H1 (cell line): ENCODE data around the gene AGAP1. TPM values are rescaled to one million over a fixed set of nuclear protein-coding genes. Genes with fewer than 3 reads are reported as not detected.

Experiments used
- CTCF ChIA-PET: fragments of 300-600 bp; sonication (Branson Sonifier 250); formaldehyde crosslinking; loops from one replicate; lab custom pipeline; 2021; ENCODE audit not compliant: partially characterized antibody; lab: Charles Lee
- POLR2A ChIA-PET: fragments of 300-600 bp; sonication (Branson Sonifier 250); formaldehyde crosslinking; loops from one replicate; lab custom pipeline; 2021; ENCODE audit warnings: inconsistent platforms; ENCODE audit not compliant: partially characterized antibody; lab: Charles Lee
- DNase-seq, 2 experiments: peaks; one replicate each; pipeline versions ENCODE4 v3.0.0 to v3.0.0-alpha.2; 2010 to 2022; ENCODE audit warnings: low spot score in 2 of 2, low read depth in 1 of 2, mixed read lengths in 1 of 2
- FAIRE-seq: peaks from 2 replicates; lab custom pipeline; 2011; peaks lifted over from hg19 to GRCh38; lab: Jason Lieb, UNC
- H2AFZ ChIP-seq: 2 replicates; pipeline ENCODE4 v1.8.1; 2012; ENCODE audit warnings: low read length, inconsistent platforms
- H2AK5ac ChIP-seq: 2 replicates; pipeline ENCODE4 v1.6.1; 2013; ENCODE audit warnings: low read depth, low read length
- H2BK120ac ChIP-seq: replicated peaks from 2 replicates; pipeline ENCODE3; 2013; ENCODE audit warnings: low read depth, low read length, inconsistent platforms
- H2BK12ac ChIP-seq: 2 replicates; pipeline ENCODE4 v1.6.1; 2013; ENCODE audit warnings: low read depth, low read length
- H2BK15ac ChIP-seq: 2 replicates; pipeline ENCODE4 v1.6.1; 2013; ENCODE audit warnings: low read length
- H2BK20ac ChIP-seq: 2 replicates; pipeline ENCODE4 v1.6.1; 2013; ENCODE audit warnings: low read length
- H2BK5ac ChIP-seq: 2 replicates; pipeline ENCODE4 v1.6.1; 2013; ENCODE audit warnings: low read depth, low read length
- H3K14ac ChIP-seq: 2 replicates; pipeline ENCODE4 v1.6.1; 2013; ENCODE audit warnings: inconsistent platforms; ENCODE audit not compliant: insufficient read length
- H3K18ac ChIP-seq: 2 replicates; pipeline ENCODE4 v1.6.1; 2013; ENCODE audit warnings: low read length; ENCODE audit errors: extremely low read depth
- H3K23ac ChIP-seq: 2 replicates; pipeline ENCODE4 v1.6.1; 2013; ENCODE audit warnings: inconsistent platforms; ENCODE audit not compliant: insufficient read length
- H3K23me2 ChIP-seq: 2 replicates; pipeline ENCODE4 v1.6.1; 2013; ENCODE audit warnings: low read depth, low read length
- H3K27ac ChIP-seq: 2 replicates; pipeline ENCODE4 v1.6.1; 2011; ENCODE audit warnings: low read depth, low read length, inconsistent platforms
- H3K27me3 ChIP-seq, 4 experiments: replicated peaks in 1 of 4; 1 replicate in 1 of 4; 2 replicates in 3 of 4; pipeline versions ENCODE4 v1.6.1 to v1.8.1; 2011 to 2013; ENCODE audit warnings: low read length in 3 of 4, mild to moderate bottlenecking in 3 of 4, inconsistent platforms in 2 of 4, mixed read lengths in 2 of 4, moderate library complexity in 1 of 4; ENCODE audit not compliant: control insufficient read depth in 3 of 4, insufficient read depth in 3 of 4; ENCODE audit errors: extremely low read depth in 1 of 4
- H3K36me3 ChIP-seq, 4 experiments: 2 replicates each; pipeline versions ENCODE4 v1.6.1 to v1.8.1; 2011 to 2013; ENCODE audit warnings: mild to moderate bottlenecking in 4 of 4, low read length in 3 of 4, moderate library complexity in 2 of 4, control low read depth in 1 of 4, inconsistent platforms in 1 of 4; ENCODE audit not compliant: insufficient read depth in 4 of 4, control insufficient read depth in 2 of 4
- H3K4ac ChIP-seq: replicated peaks from 2 replicates; pipeline ENCODE3; 2013; ENCODE audit warnings: low read length, low read depth, mixed read lengths, inconsistent platforms; ENCODE audit not compliant: insufficient read length
- H3K4me1 ChIP-seq, 4 experiments: replicated peaks in 1 of 4; 1 replicate in 1 of 4; 2 replicates in 3 of 4; pipeline versions ENCODE4 v1.6.1 to v1.8.1; 2011 to 2013; ENCODE audit warnings: low read length in 3 of 4, inconsistent platforms in 2 of 4, mixed read lengths in 1 of 4; ENCODE audit not compliant: insufficient read depth in 4 of 4, control insufficient read depth in 3 of 4
- H3K4me2 ChIP-seq, 2 experiments: 2 replicates each; pipeline versions ENCODE4 v1.6.1 to v1.8.1; 2011 to 2013; ENCODE audit warnings: low read depth in 2 of 2, low read length in 2 of 2, control low read depth in 1 of 2, inconsistent platforms in 1 of 2, mild to moderate bottlenecking in 1 of 2; ENCODE audit not compliant: insufficient read depth in 1 of 2
- H3K4me3 ChIP-seq, 4 experiments: fragments of 200-600, 300-600 bp in 1 of 4; sonication (generic), shearing (Covaris generic), sonication (Bioruptor Twin) in 1 of 4; 2 replicates each; pipeline versions ENCODE4 v1.5.1 to v1.8.1; 2011 to 2016; ENCODE audit warnings: low read length in 4 of 4, low read depth in 3 of 4, control low read depth in 2 of 4, inconsistent platforms in 2 of 4, mild to moderate bottlenecking in 2 of 4, mixed read lengths in 1 of 4, moderate library complexity in 1 of 4; ENCODE audit not compliant: insufficient read depth in 2 of 4; ENCODE audit errors: extremely low read depth in 1 of 4
- H3K56ac ChIP-seq: replicated peaks from 2 replicates; pipeline ENCODE3; 2013; ENCODE audit warnings: low read depth, mild to moderate bottlenecking, mixed read lengths, low read length, inconsistent platforms; ENCODE audit not compliant: insufficient read length
- H3K79me1 ChIP-seq: 2 replicates; pipeline ENCODE4 v1.6.1; 2013; ENCODE audit warnings: low read depth, low read length, control low read depth
- H3K79me2 ChIP-seq, 2 experiments: 2 replicates each; pipeline versions ENCODE4 v1.6.1 to v1.8.1; 2012 to 2013; ENCODE audit warnings: low read length in 2 of 2, mild to moderate bottlenecking in 2 of 2, inconsistent platforms in 1 of 2; ENCODE audit not compliant: insufficient read depth in 2 of 2, control insufficient read depth in 1 of 2
- H3K9ac ChIP-seq, 4 experiments: replicated peaks in 1 of 4; 1 replicate in 1 of 4; 2 replicates in 3 of 4; pipeline versions ENCODE4 v1.6.1 to v1.8.1; 2011 to 2013; ENCODE audit warnings: low read depth in 3 of 4, low read length in 3 of 4, control low read depth in 2 of 4, mild to moderate bottlenecking in 2 of 4, moderate library complexity in 2 of 4, inconsistent platforms in 1 of 4; ENCODE audit errors: extremely low read depth in 1 of 4
- H3K9me3 ChIP-seq, 2 experiments: 2 replicates each; pipeline versions ENCODE4 v1.6.1 to v1.8.1; 2012 to 2013; ENCODE audit warnings: mild to moderate bottlenecking in 2 of 2, moderate library complexity in 2 of 2, control low read depth in 1 of 2, inconsistent platforms in 1 of 2, low read depth in 1 of 2, low read length in 1 of 2, mixed read lengths in 1 of 2; ENCODE audit not compliant: insufficient read depth in 2 of 2
- H4K20me1 ChIP-seq, 2 experiments: replicated peaks in 1 of 2; 2 replicates each; pipeline versions ENCODE3 to v1.8.1; 2011 to 2013; ENCODE audit warnings: inconsistent platforms in 2 of 2, low read length in 2 of 2, mild to moderate bottlenecking in 1 of 2; ENCODE audit not compliant: insufficient read depth in 2 of 2, control insufficient read depth in 1 of 2
- H4K5ac ChIP-seq: 2 replicates; pipeline ENCODE4 v1.6.1; 2013; ENCODE audit warnings: low read length, low read depth, mixed read lengths, inconsistent platforms; ENCODE audit not compliant: insufficient read length
- H4K8ac ChIP-seq: 2 replicates; pipeline ENCODE4 v1.8.0; 2013; ENCODE audit warnings: mild to moderate bottlenecking, moderate library complexity, low read length, inconsistent platforms; ENCODE audit not compliant: insufficient read depth; ENCODE audit errors: extremely low read depth
- H4K91ac ChIP-seq: replicated peaks from 2 replicates; pipeline ENCODE3; 2013; ENCODE audit warnings: low read length, mixed read lengths, inconsistent platforms; ENCODE audit not compliant: insufficient read length
- BACH1 ChIP-seq: IDR thresholded peaks from 2 replicates; pipeline ENCODE4 v1.6.1; 2012; ENCODE audit warnings: low read length, improper control_type of control experiment
- EP300 ChIP-seq, 2 experiments: IDR thresholded peaks; 1 replicate in 1 of 2; 2 replicates in 1 of 2; pipeline ENCODE4 v1.6.1; 2011 to 2012; ENCODE audit warnings: low read depth in 2 of 2, low read length in 2 of 2, mild to moderate bottlenecking in 2 of 2, borderline replicate concordance in 1 of 2, inconsistent platforms in 1 of 2, moderate library complexity in 1 of 2
- FOSL1 ChIP-seq: IDR thresholded peaks from 2 replicates; pipeline ENCODE4 v1.6.1; 2011; ENCODE audit warnings: mild to moderate bottlenecking, low read depth, low read length, moderate library complexity; ENCODE audit not compliant: insufficient read depth
- SUZ12 ChIP-seq: fragments of 200-600 bp; sonication (generic); IDR thresholded peaks from 2 replicates; pipeline ENCODE4 v1.6.1; 2012; ENCODE audit warnings: mild to moderate bottlenecking, inconsistent platforms, low read length, moderate library complexity, mixed read lengths
- TAF1 ChIP-seq: IDR thresholded peaks from 2 replicates; pipeline ENCODE4 v1.6.1; 2011; ENCODE audit warnings: mild to moderate bottlenecking, low read depth, low read length
- TEAD4 ChIP-seq: IDR thresholded peaks from 2 replicates; pipeline ENCODE4 v1.6.1; 2012; ENCODE audit warnings: low read depth, low read length, inconsistent platforms, mixed read lengths
- WGBS, 2 experiments: shearing (Covaris generic) in 1 of 2; methylation state at CpG; one replicate each; pipeline versions ENCODE4 v1.1.6 to v1.1.7; 2013 to 2015; ENCODE audit warnings: low lambda C conversion rate in 2 of 2, mixed read lengths in 2 of 2, inconsistent platforms in 1 of 2, low coverage in 1 of 2, missing lambda C conversion rate in 1 of 2; ENCODE audit not compliant: insufficient replicate concordance in 2 of 2, insufficient coverage in 1 of 2, insufficient read length in 1 of 2; ENCODE audit errors: extremely low coverage in 1 of 2, missing lambda C conversion rate in 1 of 2; 5-methylcytosine and 5-hydroxymethylcytosine counted together
- polyA plus RNA-seq, 7 experiments: library from polyadenylated mRNA; depleted of rRNA in 3 of 7; stranded (reverse) in 5 of 7; unstranded in 2 of 7; fragments of >200 nt in 5 of 7; fragments of 200-250 nt in 2 of 7; gene quantifications; 1 replicate in 5 of 7; 2 replicates in 1 of 7; 4 replicates in 1 of 7; pipeline versions ENCODE4 v1.2.1 to v1.2.3, GENCODE V29; 2011 to 2013; ENCODE audit warnings: missing spikeins in 2 of 7, mixed read lengths in 2 of 7
- total RNA-seq: library from RNA; stranded (reverse); fragmentation: NEBNext Ultra II Directional; extraction: Animal tissue kit (Norgen Biotek cat#: 25700); gene quantifications from 2 replicates; pipeline ENCODE4 v1.2.1, GENCODE V29; 2021
- TF ChIP-seq, protein P1 (sequence below): IDR thresholded peaks from 2 replicates; pipeline ENCODE4 v1.6.1; 2012; ENCODE audit warnings: inconsistent platforms
- TF ChIP-seq, protein P2 (sequence below), 3 experiments: IDR thresholded peaks; 1 replicate in 2 of 3; 2 replicates in 1 of 3; pipeline versions ENCODE4 v1.5.1 to v1.6.1; 2011; ENCODE audit warnings: low read length in 3 of 3, mild to moderate bottlenecking in 3 of 3, inconsistent platforms in 2 of 3, low read depth in 1 of 3, moderate library complexity in 1 of 3; ENCODE audit not compliant: insufficient read depth in 1 of 3; ENCODE audit errors: control extremely low read depth in 1 of 3

Gene AGAP1
- total and polyA plus RNA-seq, 2 of the 8 experiments (the other 6 are each of a cell fraction or from before 2014, with no cell fraction given): 18.1 to 39.4 TPM

DNA sequence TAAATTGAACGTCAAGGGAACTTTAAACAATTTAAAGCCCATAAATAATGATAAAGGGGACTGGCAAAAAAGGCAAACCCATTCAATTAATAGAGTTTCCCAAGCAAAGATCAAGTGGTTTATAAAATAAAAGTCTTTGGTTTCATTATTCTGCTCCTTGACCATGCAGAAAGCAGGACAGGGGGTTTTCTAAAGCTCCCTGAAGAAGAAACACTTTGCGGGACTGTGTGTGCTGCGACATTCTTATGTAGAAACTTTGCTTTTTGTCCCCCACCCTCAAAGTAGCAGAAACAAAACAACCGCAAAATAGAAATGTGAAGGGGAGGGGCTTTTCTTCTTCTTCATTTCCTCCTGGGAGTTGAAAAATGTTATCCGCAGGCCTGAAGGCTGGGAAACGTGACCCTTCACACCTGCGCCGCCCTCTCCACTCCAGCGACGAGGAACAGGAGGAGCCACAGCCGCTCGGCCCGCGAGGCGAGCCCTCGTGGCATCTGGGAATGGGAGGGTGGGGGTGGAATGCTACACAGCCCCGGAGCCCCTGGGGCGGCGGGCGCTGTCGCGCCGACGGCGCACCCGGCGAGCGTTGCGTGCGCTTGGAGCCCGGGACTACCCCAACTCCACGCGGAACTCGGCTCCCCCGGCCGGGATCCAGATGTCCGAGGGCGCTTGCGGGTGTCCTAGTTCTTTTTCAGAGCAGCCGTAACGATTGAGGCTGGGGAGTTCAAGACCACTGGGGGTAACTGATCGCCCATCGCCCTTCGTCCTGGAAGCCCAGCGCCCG is 678.6 kb downstream of the AGAP1 start:
- Histone ChIP-seq H3K56ac (no peak overlapping the region), H2BK5ac (no peak overlapping the region), H2BK15ac (no peak overlapping the region), H3K27me3 (peaks cover 83 to 98% (median 93%) of the 10 kb centered on the region in 4 experiments), H3K4me3 (peak overlapping the region in 1 of 4 experiments; percentile 46; a peak in 3 of 8 replicates), H3K27ac (no peak overlapping the region), H2BK20ac (no peak overlapping the region), H2AK5ac (no peak overlapping the region), H3K4me1 (peaks cover 22 to 62% (median 36%) of the 10 kb centered on the region in 4 experiments), H4K5ac (no peak overlapping the region), H2BK120ac (no peak overlapping the region), H3K14ac (no peak overlapping the region), H3K23ac (no peak overlapping the region), H3K36me3 (peaks cover 0 to 7% (median 0%) of the 10 kb centered on the region in 4 experiments; a peak in 1 of 8 replicates), H3K9ac (no peak overlapping the region), H3K9me3 (no peaks in the 10 kb centered on the region), H2BK12ac (peak overlapping the region; percentile 68), H4K20me1 (peaks cover 17 to 20% of the 10 kb centered on the region in 2 experiments), H3K79me1 (no peaks in the 10 kb centered on the region), H4K8ac (no peak overlapping the region), H3K4ac (no peak overlapping the region), H3K18ac (0 out of 2 replicates have a peak overlapping the region, but pooled peaks have one; percentile 42), H3K23me2 (peaks cover 8% of the 10 kb centered on the region; the same call in 1 of the 2 replicates), H2AFZ (no peak overlapping the region), H3K4me2 (peak overlapping the region; percentile 56 to 59), H3K79me2 (no peaks in the 10 kb centered on the region), H4K91ac (no peak overlapping the region)
- ChIA-PET POLR2A (interaction anchor here (4.9 kb wide), 1 partner anchor 12 kb away, joined by 54 read pairs; no protein-coding TSS in a partner anchor), CTCF (interaction anchor here (0.9 to 3.1 kb wide), 3 partner anchors 10 to 407 kb away, joined by 3 to 18 read pairs (median 5); no protein-coding TSS in a partner anchor)
- WGBS, 2 experiments: 3% methylated on average over 46 of the region's 46 CpGs; no CpG with 5 or more reads in 1 of the 2 experiments
- FAIRE-seq (no peak), DNase-seq (peak in 1 of 2 experiments; percentile 51)
- TF ChIP-seq TAF1: no peak
- TF ChIP-seq SUZ12: peak; percentile 83
- TF ChIP-seq FOSL1: no peak
- TF ChIP-seq, protein P1, sequence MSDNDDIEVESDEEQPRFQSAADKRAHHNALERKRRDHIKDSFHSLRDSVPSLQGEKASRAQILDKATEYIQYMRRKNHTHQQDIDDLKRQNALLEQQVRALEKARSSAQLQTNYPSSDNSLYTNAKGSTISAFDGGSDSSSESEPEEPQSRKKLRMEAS: peak; percentile 31; the same call in 1 of the 2 replicates
- no peak for TF ChIP-seq TEAD4
- no peak for TF ChIP-seq BACH1
- TF ChIP-seq, protein P2, sequence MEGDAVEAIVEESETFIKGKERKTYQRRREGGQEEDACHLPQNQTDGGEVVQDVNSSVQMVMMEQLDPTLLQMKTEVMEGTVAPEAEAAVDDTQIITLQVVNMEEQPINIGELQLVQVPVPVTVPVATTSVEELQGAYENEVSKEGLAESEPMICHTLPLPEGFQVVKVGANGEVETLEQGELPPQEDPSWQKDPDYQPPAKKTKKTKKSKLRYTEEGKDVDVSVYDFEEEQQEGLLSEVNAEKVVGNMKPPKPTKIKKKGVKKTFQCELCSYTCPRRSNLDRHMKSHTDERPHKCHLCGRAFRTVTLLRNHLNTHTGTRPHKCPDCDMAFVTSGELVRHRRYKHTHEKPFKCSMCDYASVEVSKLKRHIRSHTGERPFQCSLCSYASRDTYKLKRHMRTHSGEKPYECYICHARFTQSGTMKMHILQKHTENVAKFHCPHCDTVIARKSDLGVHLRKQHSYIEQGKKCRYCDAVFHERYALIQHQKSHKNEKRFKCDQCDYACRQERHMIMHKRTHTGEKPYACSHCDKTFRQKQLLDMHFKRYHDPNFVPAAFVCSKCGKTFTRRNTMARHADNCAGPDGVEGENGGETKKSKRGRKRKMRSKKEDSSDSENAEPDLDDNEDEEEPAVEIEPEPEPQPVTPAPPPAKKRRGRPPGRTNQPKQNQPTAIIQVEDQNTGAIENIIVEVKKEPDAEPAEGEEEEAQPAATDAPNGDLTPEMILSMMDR (IDR thresholded peaks at IDR 0.05; ENCODE audit: control extremely low read depth in 1 of 3, insufficient read depth in 1 of 3, low read depth in 1 of 3, low read length in 3 of 3): no peak
- TF ChIP-seq EP300 (IDR thresholded peaks at IDR 0.05; ENCODE audit: borderline replicate concordance in 1 of 2, low read depth in 2 of 2, low read length in 2 of 2): no peak
